Spleen (tissue), 11 donors: ENCODE measurements around the gene TCF7L1. TPM values are rescaled to one million over a fixed set of nuclear protein-coding genes. Genes with fewer than 3 reads are reported as not detected.

Source experiments
- DNase-seq: peaks from one replicate; pipeline ENCODE4 v3.0.0-alpha.2; 2020
- H3K27ac ChIP-seq, 8 donors: fragments of 200-600 bp; sonication (generic) in 7 of 8; 1 replicate in 4 of 8; 2 replicates in 4 of 8; pipeline versions ENCODE4 v1.5.0 to v1.8.0; 2016 to 2021; ENCODE audit warnings: inconsistent platforms in 4 of 8, mild to moderate bottlenecking in 4 of 8, moderate library complexity in 1 of 8
- H3K27me3 ChIP-seq, 7 donors: fragments of 200-600 bp; sonication (generic) in 6 of 7; replicated peaks in 1 of 7; 1 replicate in 4 of 7; 2 replicates in 3 of 7; pipeline versions ENCODE4 v1.5.0 to v1.8.0; 2016 to 2021; ENCODE audit warnings: inconsistent platforms in 3 of 7, mild to moderate bottlenecking in 1 of 7
- H3K36me3 ChIP-seq, 6 donors: fragments of 200-600 bp; sonication (generic) in 5 of 6; 1 replicate in 4 of 6; 2 replicates in 2 of 6; pipeline versions ENCODE4 v1.5.0 to v1.8.0; 2016 to 2021; ENCODE audit warnings: inconsistent platforms in 2 of 6
- H3K4me1 ChIP-seq, 6 donors: fragments of 200-600 bp; sonication (generic) in 5 of 6; 1 replicate in 3 of 6; 2 replicates in 3 of 6; pipeline versions ENCODE4 v1.5.0 to v1.8.0; 2016 to 2021; ENCODE audit warnings: inconsistent platforms in 3 of 6
- H3K4me3 ChIP-seq, 8 donors: fragments of 200-600 bp; sonication (generic) in 7 of 8; 1 replicate in 4 of 8; 2 replicates in 4 of 8; pipeline versions ENCODE4 v1.5.0 to v1.8.0; 2016 to 2021; ENCODE audit warnings: inconsistent platforms in 4 of 8, mild to moderate bottlenecking in 4 of 8, moderate library complexity in 2 of 8
- H3K9me3 ChIP-seq, 8 donors: fragments of 200-600 bp; sonication (generic) in 7 of 8; 1 replicate in 4 of 8; 2 replicates in 4 of 8; pipeline versions ENCODE4 v1.5.0 to v1.8.0; 2016 to 2021; ENCODE audit warnings: inconsistent platforms in 4 of 8
- POLR2A ChIP-seq, 3 donors: fragments of 450-650 bp; IDR thresholded peaks; one replicate each; pipeline ENCODE4 v1.5.1; 2017; ENCODE audit warnings: antibody characterized with exemption in 3 of 3, mild to moderate bottlenecking in 1 of 3
- POLR2AphosphoS5 ChIP-seq, 3 donors: sonication (generic); formaldehyde crosslinking; IDR thresholded peaks; one replicate each; pipeline ENCODE4 v1.5.1; 2017; ENCODE audit warnings: antibody characterized with exemption in 3 of 3
- WGBS, 5 donors: extraction: QIAGEN DNeasy Blood & Tissue Kit in 3 of 5; methylation state at CpG; one replicate each; pipeline versions ENCODE4 v1.1.5 to v1.1.7; 2013 to 2018; 5-methylcytosine and 5-hydroxymethylcytosine counted together
- intact Hi-C: fragments of 100-400 bp; cut with DNase I; formaldehyde crosslinking; loops from one replicate; pipeline ENCODE4 v1.15.0; 2023; ENCODE audit warnings: low total_unique reads
- polyA plus RNA-seq, 3 donors: library from polyadenylated mRNA; stranded (reverse); fragments of 200-250 nt; gene quantifications; one replicate each; pipeline ENCODE4 v1.2.1, GENCODE V29; 2013
- total RNA-seq, 7 donors: library from RNA; depleted of rRNA in 3 of 7; stranded (reverse); fragments of >200 nt in 3 of 7; fragmentation: NEBNext Ultra II Directional in 4 of 7; extraction: Animal tissue kit (Norgen Biotek cat#: 25700) in 4 of 7; gene quantifications; one replicate each; pipeline versions ENCODE4 v1.1.0 to v1.2.1, GENCODE V29; 2016 to 2021
- TF ChIP-seq, protein P1 (sequence below), 11 experiments: fragments of 200-600 bp in 7 of 11; fragments of 450-650 bp in 4 of 11; sonication (generic) in 4 of 11; IDR thresholded peaks in 8 of 11; conservative IDR thresholded peaks in 3 of 11; 1 replicate in 7 of 11; 2 replicates in 4 of 11; pipeline versions ENCODE4 v1.4.0 to v1.8.0; 2016 to 2021; ENCODE audit warnings: antibody characterized with exemption in 11 of 11, inconsistent platforms in 4 of 11, mild to moderate bottlenecking in 1 of 11
- donor health status: healthy with polysubstance abuse.
- donor health status: DM: no; HTN: no; CAD: no; lungs with moderate emphysema.
- donor health status: DM: no; HTN: no; CAD: no.
- donor health status: Bipolar disorder and iron deficiency.
- donor health status: healthy.
- donor health status: DM: no; HTN: no; CAD: no.
- donor health status: DM: yes; HTN: yes; CAD: no.

Gene TCF7L1
- total and polyA plus RNA-seq, 10 donors: 2.0 to 15.8 (median 6.4) TPM

DNA sequence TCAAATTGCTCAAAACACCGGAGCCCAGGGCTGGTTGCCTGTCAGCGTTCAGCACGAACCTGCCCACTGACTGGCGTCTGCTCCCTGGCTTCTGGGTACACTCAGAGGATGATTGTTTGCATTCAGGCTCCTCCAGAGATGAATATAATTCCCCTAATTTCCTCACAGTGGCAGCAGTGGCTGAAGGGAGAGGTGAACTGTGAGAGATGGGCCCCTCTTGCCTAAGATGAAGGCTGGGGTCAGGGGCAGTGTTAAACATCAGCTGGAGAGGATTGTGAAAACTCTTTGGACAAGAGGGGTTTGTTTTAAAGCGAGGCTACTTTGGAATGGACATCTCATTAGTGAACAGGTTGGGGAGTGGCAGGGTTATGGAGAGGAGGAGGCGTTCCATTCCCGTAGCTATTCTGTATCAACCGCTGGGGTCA, 31.0 kb downstream of the TCF7L1 start:
- no peaks in the 10 kb centered on the region for H3K36me3 ChIP-seq
- no peak overlapping the region for H3K4me3 ChIP-seq
- no peak overlapping the region for H3K27ac ChIP-seq
- WGBS, 5 donors: 84 to 91% (median 88%) methylated on average over 8 of the region's 8 CpGs
- intact Hi-C loops: no loop called here
- no peak for DNase-seq
- no peaks in the 10 kb centered on the region for H3K9me3 ChIP-seq
- H3K4me1 ChIP-seq: peaks cover 3 to 26% (median 8%) of the 10 kb centered on the region in 6 donors
- H3K27me3 ChIP-seq: no peaks in the 10 kb centered on the region
- TF ChIP-seq, protein P1, sequence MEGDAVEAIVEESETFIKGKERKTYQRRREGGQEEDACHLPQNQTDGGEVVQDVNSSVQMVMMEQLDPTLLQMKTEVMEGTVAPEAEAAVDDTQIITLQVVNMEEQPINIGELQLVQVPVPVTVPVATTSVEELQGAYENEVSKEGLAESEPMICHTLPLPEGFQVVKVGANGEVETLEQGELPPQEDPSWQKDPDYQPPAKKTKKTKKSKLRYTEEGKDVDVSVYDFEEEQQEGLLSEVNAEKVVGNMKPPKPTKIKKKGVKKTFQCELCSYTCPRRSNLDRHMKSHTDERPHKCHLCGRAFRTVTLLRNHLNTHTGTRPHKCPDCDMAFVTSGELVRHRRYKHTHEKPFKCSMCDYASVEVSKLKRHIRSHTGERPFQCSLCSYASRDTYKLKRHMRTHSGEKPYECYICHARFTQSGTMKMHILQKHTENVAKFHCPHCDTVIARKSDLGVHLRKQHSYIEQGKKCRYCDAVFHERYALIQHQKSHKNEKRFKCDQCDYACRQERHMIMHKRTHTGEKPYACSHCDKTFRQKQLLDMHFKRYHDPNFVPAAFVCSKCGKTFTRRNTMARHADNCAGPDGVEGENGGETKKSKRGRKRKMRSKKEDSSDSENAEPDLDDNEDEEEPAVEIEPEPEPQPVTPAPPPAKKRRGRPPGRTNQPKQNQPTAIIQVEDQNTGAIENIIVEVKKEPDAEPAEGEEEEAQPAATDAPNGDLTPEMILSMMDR (IDR thresholded peaks at IDR 0.05 in 8 of 11, conservative IDR thresholded peaks at IDR 0.05 in 3 of 11): no peak
- no peak for TF ChIP-seq POLR2AphosphoS5 (IDR thresholded peaks at IDR 0.05)
- no peak for TF ChIP-seq POLR2A (IDR thresholded peaks at IDR 0.05)

- Histone ChIP-seq H3K36me3 (no peaks in the 10 kb centered on the region), H3K27ac (no peak overlapping the region), H3K27me3 (no peaks in the 10 kb centered on the region), H3K4me1 (peaks cover 0 to 15% (median under 1%) of the 10 kb centered on the region in 6 donors), H3K4me3 (no peak overlapping the region), H3K9me3 (no peaks in the 10 kb centered on the region)
- peak; percentile 11 for DNase-seq
- intact Hi-C loops: no loop called here
- TF ChIP-seq POLR2AphosphoS5 (IDR thresholded peaks at IDR 0.05): no peak
- TF ChIP-seq, protein P1 (IDR thresholded peaks at IDR 0.05 in 8 of 11, conservative IDR thresholded peaks at IDR 0.05 in 3 of 11): no peak
- no peak for TF ChIP-seq POLR2A (IDR thresholded peaks at IDR 0.05)
- WGBS, 5 donors: 82 to 86% (median 85%) methylated on average over 9 of the region's 9 CpGs
Measured at GRCh38 chr2:85165088-85165690, 32.0 kb downstream of the TCF7L1 start.

DNA sequence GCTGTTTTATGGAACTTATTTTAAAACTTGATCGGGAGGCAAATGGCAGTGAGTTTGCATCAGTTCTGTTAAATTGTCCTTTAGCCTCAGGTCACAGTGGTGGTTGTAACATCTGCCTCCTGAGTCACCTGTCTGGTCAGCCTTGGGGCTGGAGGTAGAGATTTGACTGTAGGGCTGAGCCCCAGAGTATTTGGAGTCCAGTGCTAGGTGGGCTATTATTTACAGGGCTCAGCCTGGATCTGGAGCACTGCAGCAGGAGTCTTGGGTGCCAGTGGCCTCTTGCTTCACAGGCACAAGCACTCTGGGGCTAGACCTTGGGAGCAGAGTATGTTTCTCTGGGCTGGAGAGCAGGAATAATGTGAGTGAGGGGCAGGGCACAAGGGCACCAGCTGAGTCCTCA, 32.8 kb downstream of the TCF7L1 start:
- no peak overlapping the region for H3K27ac ChIP-seq

DNA sequence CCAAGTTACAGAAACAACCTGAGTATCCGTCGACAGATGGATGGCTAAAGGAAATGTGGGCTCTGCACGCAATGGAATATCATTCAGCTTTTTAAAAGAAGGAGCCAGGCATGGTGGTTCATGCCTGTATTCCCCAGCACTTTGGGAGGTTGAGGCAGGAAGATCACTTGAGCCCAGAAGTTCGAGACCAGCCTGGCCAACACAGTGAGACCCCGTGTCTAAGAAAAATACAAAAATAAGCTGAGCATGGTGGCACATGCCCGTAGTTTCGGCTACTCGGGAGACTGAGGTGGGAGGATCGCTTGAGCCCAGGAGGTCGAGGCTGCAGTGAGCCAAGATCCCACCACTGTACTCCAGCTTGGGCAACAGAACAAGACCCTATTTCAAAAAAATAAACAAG, 34.3 kb downstream of the TCF7L1 start:
- no peak for DNase-seq
- 89 to 94% (median 92%) methylated on average over 10 of the region's 10 CpGs for WGBS, 5 donors
- intact Hi-C loops: no loop called here
- no peaks in the 10 kb centered on the region for H3K27me3 ChIP-seq
- TF ChIP-seq, protein P1 (IDR thresholded peaks at IDR 0.05 in 8 of 11, conservative IDR thresholded peaks at IDR 0.05 in 3 of 11): no peak
- TF ChIP-seq POLR2AphosphoS5 (IDR thresholded peaks at IDR 0.05) (no peak), POLR2A (IDR thresholded peaks at IDR 0.05) (no peak)
- H3K4me3 ChIP-seq: no peak overlapping the region
- H3K4me1 ChIP-seq: peaks cover 0 to 14% (median 0%) of the 10 kb centered on the region in 6 donors
- H3K27ac ChIP-seq: no peak overlapping the region
- peaks cover 0 to 17% (median 9%) of the 10 kb centered on the region in 8 donors for H3K9me3 ChIP-seq
- H3K36me3 ChIP-seq: no peaks in the 10 kb centered on the region

More for the DNA sequence above, 32.8 kb downstream of the TCF7L1 start:
- H3K4me3 ChIP-seq: no peak overlapping the region
- peaks cover 0 to 14% (median 0%) of the 10 kb centered on the region in 6 donors for H3K4me1 ChIP-seq
- TF ChIP-seq POLR2A (IDR thresholded peaks at IDR 0.05): no peak
- TF ChIP-seq, protein P1 (IDR thresholded peaks at IDR 0.05 in 8 of 11, conservative IDR thresholded peaks at IDR 0.05 in 3 of 11): no peak
- no peak for TF ChIP-seq POLR2AphosphoS5 (IDR thresholded peaks at IDR 0.05)
- DNase-seq: peak; percentile 15
- intact Hi-C loops: no loop called here
- WGBS, 5 donors: 89 to 100% (median 93%) methylated on average over 1 of the region's 1 CpG
- peaks cover 0 to 7% (median 6%) of the 10 kb centered on the region in 8 donors for H3K9me3 ChIP-seq
- no peaks in the 10 kb centered on the region for H3K36me3 ChIP-seq
- H3K27me3 ChIP-seq: no peaks in the 10 kb centered on the region
